Dermis microvascular lymphatic vessel endothelial cell (primary cell): ENCODE data around the gene SLC37A1. TPM values are rescaled to one million over a fixed set of nuclear protein-coding genes. Genes with fewer than 3 reads are reported as not detected.

Source experiments
- DNase-seq, 2 donors: peaks; one replicate each; pipeline versions ENCODE4 v3.0.0 to v3.0.0-alpha.2; 2010; ENCODE audit warnings: low read depth in 2 of 2
- total RNA-seq: library from RNA; depleted of rRNA; stranded (reverse); fragments of >200 nt; gene quantifications from 2 replicates; pipeline ENCODE4 v1.2.1, GENCODE V29; 2014

Gene SLC37A1
- total RNA-seq, 1 donor from 2014 or later = 10.7 TPM

DNA sequence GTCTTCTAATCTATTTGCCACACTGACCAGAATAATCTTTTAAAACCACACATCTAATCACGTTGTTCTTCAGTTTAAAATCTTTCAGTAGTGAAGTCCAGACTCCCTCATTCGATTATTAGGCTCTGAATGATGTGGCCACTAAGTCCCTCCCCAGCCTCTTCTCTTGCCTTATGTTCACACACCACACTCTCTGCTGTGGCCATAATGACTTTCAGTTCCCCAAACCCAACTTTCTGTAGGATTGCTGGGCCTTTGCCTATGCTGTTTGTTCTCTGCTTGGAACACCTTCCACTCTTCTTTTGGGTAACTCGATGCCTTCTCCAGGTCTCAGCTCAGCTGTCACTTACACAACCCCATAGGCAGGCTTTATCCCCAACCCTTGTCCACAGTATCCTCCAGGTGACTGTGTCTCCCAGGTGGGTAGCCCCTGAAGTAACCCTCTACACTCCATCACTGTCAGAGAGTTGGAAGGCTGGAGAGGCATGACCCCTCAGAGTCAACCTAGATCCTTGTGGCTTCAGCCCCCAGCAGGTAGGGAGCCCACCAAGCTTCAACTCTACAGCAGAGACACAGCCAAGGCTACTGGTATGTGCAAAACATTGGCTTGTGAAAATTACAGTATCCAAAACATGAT lies 8.4 kb upstream of the SLC37A1 start:
- DNase-seq = no peak

DNA sequence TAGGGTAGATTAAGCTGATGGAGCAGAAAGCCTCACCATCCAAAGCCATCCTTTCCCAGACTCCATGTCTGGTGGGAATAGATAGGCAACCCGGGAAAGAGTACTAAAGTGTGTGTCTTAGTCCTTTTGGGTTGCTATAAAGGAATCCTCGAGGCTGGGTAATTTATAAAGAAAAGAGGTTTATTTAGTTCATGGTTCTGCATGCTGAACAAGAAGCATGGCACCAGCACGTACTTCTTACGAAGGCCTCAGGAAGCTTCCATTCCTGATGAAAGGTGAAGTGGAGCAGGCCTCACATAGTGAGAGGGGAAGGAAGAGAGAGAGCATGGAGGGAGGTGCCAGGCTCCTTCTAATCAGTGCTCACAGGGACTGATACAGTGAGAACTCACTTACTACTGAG lies 6.2 kb upstream of the SLC37A1 start:
- no peak for DNase-seq

DNA sequence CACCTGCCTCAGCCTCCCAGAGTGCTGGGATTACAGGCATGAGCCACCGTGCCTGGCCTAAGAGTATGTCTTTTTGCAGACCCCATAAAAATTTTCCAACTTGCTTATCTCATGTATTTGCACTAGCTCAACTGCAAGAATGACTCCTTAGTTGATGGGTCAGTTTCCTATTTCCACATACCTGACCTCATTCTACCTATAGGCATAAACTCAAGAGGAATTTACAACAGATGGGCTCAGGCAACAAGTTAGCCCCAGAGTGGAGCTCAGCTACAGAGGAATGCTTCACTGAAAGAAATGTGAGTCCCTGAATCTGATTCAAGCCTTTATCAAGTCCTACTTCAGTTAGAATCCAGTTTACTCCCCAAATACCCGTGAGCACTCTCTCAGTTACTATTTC lies 5.3 kb upstream of the SLC37A1 start:
- no peak for DNase-seq

DNA sequence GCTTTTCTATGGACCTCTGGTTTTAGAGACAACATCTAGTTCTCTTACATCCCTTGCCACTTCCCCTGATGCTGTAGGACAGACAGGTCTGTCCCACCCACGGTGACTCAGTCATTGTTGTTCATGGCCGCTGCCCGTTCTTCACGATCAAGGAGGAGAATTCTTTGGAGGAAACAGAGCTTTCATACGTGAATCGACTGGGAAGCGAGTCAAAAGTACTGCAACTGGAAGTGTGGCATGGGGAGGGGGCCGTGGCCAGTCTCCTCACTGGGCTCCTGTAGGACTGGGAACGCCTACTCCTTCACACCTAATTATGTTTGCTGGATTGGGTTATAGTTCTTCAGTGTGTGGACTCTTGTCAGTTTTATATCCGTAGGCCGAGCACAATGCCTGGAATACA lies 4.4 kb upstream of the SLC37A1 start:
- DNase-seq = peak in 1 of 2 donors; percentile 29

DNA sequence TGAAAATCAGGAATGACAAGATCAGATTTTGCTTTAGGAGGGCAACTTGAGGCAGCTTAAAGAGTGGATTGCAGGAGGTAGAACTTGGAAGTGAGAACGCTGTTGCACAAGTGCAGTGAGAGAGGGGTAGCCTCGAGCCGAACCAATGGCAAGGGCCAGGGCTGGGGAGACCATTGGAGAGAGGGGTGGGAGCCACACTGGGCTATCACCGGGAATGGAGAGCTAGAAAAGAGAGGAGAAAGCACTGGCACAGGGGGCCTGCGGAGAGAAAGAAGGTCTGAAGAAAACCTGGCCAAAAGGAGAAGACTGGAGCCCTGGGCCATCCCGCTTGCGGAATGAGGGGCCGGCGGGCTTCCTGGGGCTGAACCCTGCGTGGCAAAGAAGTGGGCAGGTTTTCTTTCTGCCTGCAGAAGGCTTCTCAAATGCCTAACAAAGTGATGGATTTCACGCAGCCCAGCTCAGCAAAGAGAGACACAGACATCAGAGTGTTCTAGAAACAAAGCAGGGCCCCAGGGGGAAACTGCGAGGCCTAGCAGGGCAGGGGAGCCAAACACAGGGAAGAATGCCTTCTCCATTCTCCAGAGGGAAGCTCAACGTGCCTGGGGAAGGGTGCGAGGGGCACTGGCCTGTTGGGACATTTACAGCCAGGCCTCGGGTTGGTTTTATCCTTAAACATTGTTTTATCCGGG lies 1.2 kb upstream of the SLC37A1 start:
- DNase-seq = no peak

DNA sequence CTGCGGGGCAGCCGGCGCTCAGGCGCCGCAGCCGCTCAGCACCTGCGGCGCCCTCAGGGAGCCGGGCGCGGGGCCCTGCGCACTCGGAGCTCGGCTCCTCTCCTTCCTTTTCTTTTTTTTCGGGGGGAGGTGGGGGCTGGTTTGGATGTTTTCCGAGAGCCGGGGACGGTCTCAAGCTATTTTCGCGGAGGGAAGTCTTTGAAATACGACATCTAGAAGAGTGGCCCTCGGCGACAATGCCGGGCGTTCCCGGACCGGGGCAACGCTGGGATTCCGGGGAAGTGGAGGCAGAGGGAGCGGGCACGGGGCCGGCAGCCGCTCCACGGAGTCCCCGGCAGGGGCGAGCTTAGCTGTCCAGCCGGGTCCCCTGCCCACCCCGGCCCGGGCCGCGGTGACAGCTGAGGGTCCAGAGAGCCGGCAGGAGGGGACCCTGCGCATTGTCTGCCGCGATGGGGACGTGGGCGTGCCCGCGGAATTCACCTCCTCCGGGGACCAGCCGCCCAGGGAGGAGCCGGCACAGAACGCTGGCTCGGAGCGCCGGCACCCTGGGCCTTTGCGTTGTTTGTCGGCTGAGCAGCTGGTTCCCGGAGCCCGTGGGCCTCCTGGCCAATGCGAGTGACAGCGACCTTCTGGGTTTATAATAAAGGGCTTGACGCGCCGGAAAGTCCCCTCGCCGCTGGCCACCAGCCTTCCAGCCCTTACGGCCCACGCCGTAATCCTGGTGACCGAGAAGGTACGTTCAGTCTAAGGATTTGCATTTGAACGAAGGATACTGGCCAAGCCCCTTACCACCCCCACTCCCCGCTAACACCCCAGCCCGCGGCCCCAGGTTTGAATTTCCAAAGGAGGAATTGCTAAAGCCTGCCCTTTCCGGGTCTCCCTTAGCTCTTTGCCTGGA lies 582 bp downstream of the SLC37A1 start:
- peak in 1 of 2 donors; percentile 37 for DNase-seq

DNA sequence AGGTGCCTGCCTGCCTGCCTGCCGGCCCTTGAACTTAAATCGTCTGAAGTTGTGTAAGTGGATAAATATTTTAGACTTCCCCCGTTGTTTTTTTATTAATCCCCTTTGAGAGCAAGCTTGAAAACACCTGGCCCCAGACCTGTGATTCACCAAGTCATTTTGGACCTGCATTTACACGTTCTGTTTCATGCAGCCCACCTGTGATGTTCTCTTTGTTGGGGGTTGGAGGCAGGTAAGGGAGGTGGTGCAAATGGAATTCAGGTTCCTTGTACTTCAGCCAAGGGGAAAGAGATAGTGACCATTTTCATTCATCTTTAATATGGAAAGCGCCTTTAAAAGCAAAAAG lies 1.2 kb downstream of the SLC37A1 start:
- DNase-seq = no peak

DNA sequence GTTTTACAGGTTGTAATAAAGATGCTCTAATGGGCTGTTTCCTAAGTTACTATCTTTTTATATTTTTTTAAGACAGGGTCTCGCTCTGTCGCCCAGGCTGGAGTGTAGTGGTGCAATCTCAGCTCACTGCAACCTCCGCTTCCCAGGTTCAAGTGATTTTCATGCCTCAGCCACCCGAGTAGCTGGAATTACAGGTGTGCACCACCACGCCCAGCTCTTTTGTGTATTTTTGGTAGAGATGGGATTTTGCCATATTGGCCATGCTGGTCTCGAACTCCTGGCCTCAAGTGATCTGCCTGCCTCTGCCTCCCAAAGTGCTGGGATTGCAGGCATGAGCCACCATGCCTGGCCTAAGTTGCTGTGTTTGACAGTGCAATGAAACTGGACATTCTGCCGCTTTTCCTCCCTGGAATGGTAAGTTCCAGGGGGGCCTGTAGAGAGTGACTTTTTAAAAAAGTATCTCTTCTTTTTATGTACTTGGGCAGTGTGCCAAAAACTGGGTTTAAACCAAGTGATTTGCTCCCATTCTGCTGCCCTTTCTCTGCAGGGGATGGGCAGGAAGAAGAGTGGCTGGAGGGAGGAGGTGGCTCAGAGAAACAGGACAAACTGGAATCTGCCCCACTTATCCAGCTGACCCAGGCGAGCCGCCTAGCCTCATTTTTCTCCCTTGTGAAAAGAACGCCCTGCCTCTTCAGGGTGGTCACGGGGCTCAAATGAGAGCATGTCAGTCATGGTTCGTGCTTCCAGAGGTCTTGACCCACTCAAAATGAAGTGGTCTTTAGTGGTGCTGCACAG lies 2.3 kb downstream of the SLC37A1 start:
- no peak for DNase-seq

DNA sequence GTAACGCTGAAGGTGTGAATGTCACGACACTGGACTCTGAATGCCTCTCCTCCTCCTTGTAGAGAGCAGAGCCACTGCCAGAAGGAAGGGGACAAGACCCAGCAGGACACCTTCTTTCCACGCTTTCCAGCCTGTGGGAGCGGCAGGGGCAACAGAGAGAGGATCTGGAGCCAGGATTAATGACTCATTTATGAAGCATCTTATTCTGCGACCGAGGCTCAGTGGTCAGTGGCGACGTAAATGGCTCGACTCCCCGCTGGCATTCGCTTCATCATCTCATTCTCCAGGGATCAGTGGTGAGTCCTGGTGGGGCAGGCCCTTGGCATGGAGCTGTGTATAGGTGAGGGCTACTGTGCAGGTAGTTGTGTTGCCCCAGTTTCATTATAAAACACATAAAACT lies 4.6 kb downstream of the SLC37A1 start:
- DNase-seq = peak in 1 of 2 donors; percentile 40

DNA sequence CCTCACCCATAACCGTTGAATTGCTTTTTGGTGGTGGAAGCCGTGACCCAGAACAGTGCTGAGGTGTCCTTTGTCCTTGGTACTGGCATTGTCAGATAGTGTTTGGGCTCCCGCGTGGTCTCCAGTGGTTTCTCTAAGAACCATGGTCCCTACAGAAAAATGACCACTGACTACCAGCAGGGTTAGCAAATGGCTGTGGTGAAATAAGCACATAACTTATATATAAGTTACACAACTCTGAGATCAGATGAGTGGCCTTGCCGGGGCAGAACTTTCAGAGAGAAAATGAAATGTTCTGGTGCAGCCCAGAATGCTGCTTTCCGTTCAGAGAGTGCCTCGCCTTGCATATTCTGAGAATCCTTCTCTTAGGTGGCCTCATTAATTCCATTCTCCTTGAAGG lies 5.0 kb downstream of the SLC37A1 start:
- DNase-seq = no peak

DNA sequence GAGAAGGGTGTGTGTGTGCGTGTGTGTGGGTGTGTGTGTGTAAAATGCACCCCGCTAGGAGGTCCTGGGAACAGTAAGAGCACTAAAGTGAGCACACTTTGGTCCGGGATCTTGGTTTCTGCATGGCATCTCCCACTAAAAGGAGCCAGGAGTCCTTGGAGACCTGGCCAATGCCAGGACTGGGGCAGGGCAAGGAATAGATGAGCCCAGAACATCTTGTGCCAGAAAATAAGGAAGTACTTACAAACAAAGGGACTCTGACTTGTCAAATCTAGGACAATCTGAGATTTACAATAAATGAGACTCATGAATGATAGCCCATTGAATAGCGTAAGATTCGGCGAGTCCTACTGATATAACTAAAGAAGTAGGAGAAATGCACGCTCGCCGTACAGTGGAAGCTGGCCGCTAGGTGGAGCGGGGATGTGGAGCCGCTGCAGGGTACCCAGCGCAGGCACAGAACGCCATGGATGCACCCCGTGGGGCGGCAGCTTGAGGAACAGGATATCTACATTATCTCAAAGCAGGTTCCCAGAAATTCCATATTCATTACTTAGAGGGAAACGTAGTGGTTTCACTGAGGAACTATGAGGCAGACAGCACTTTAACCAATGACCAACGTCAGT lies 7.1 kb downstream of the SLC37A1 start:
- DNase-seq = no peak

DNA sequence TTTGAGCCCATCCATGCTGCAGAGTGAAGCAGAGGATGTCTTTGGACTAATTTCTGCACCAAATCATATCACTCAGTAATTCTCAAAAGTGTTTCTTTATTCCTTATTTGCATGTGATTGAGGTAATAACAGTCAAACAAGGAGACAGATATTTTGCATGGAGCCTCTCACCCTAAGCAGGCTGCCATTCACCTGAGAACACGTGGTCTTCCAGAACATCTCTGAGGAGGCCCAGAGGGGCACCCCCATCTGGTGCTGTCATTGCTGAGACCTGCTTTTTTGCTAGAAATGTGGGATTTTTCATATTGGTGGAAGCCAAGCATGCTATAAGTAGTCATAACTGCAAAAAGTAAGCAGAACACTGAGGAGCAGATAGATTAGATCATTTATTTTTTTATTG lies 7.7 kb downstream of the SLC37A1 start:
- DNase-seq = no peak

DNA sequence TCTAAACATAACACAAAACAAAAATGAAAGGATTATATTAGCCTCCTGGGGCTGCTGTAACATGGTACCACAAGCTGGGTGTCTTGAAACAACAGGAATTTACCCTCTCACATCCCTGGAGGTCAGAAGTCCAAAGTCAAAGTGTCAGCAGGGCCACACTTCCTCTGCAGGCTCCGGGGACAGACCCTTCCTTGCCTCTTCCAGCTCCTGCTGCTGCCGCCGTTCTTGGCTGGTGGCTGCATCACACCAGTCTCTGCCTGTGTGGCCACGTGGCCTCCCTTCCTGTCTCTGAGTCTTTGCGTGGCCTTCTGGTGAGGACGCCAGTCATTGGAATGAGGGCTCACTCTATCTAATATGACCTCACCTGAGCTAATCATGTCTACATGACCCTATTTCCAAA lies 8.2 kb downstream of the SLC37A1 start:
- DNase-seq = no peak

DNA sequence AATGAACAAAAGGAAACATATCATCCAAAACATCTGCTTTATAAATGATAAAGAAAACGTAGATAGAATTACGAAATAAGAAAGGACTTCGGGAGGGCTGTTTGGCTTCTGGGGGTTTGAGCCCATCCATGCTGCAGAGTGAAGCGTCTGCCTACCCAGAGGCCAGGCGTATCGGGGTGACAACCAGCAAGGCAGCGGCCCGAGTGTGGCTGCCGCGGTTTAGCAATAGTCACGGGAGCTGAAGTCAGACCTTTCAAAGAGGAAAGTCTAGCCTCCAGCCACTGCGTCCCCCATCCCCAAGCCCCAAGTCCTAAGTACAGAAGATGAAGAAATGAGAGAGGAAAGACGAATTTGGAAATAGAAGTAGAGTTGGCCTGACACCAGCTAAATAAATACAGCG lies 8.6 kb downstream of the SLC37A1 start:
- no peak for DNase-seq

DNA sequence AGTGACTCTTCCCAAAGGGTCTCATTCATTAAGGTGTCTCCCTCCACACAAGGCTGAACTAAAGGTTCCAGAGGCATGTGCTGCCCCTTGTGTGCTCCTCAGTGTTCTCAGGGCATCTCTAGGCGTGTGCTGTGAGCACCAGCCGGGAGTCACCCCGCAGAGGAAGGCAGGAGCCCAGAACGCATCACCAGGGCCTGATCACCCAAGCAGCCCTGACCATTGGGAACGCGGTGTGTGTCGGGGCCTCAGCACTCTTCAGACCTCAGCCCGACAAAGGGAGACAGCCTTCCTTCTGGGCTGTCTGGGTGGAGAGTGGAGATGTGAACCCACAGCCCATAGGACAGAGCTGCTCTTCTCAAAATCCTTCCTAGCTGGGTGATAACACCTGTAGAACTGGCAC lies 9.1 kb downstream of the SLC37A1 start:
- no peak for DNase-seq

DNA sequence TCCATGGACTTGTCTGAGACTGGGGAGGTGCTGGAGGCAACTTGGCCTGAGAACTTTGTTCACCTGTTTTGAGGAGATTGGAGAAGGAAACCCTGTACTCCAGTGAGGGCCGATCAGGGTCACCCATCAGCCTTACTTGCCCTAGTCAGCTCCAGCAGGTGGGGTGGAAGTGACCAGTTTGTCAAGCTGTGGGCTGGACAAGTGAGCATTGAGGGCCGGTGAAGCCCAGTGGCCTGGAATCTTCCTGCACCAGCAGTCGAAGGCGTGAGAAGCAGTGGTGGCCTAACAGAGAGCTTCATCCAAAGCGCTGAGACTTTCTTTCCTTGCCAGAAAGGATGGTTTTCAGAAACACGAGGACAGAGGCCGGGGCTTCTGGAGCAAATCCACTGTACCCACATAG lies 9.6 kb downstream of the SLC37A1 start:
- no peak for DNase-seq

DNA sequence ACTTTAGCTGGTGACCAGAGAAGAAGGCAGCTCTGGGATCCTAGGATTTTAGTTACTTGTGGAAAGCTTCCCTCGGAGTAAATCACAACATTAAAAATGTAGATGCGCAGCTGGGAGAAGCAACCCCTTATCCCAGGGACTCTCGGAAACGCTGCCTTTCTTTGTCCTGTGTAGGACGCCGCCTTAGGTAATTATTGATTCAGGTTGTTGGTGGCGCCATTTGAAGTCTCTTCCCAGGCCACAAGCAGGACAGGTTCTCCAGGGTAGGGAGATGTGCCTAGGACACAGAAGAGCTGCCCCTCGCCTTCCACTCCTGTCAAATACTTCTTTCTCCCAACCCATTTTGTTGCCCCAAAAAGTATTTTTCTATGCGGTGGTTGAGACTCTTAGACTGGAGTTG lies 10.3 kb downstream of the SLC37A1 start:
- DNase-seq = no peak

DNA sequence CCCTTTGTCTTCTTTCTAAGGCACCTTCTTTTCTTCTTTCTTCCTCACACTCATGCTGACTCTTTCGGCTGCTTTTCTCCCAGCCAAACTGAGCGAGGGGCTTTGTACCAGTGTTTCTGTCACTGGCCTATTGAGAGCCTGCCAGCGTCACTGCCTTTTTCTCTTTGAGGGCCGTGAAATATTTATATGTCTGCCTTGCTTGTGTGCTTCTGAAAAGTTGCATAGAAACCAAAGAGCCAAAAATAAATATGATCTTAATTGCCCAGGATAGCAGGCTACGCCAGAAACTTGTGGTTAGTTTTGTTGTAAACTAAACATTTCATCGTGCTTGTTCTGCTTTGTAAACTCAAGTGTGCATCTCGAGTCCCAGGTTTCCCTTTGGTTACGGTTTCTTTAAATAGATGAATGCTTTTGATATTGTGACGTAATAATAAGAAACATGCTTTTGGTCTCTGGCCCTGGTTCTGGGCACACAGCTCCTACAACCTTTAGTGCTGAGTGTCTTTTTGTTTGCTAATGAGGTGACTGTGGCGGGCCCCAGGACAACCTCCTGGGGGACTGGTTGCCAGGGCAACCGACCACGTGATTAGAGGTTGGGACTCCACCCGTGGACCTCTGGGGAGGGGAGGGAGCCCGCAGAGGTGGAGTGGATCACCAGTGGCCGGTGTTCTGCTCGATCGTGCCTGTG lies 10.8 kb downstream of the SLC37A1 start:
- DNase-seq = no peak

DNA sequence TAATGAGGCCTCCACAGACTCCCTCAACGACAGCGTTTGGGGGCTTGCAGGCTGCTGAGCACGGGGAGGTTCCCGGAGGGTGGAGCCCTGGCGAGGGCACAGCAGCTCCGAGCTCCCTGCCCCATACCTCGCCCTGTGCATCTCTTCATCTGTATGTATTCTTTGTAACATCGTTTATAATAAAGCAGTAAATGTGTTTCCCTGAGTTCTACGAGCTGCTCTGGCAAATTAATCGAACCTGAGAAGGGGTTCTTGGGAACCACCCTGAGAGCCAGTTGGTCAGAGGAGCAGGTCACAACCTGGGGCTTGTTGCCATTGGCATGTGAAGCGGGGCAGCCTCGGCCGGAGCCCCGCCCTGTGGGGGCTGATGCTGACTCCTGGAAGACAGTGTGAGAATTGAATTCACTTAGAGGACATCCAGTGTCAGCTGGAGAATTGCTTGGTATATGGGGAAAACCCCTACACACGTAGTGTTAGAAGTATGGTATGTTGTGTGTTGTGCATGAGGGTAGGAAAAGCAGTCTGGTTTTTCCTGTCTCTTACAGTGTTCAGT lies 11.5 kb downstream of the SLC37A1 start:
- no peak for DNase-seq

DNA sequence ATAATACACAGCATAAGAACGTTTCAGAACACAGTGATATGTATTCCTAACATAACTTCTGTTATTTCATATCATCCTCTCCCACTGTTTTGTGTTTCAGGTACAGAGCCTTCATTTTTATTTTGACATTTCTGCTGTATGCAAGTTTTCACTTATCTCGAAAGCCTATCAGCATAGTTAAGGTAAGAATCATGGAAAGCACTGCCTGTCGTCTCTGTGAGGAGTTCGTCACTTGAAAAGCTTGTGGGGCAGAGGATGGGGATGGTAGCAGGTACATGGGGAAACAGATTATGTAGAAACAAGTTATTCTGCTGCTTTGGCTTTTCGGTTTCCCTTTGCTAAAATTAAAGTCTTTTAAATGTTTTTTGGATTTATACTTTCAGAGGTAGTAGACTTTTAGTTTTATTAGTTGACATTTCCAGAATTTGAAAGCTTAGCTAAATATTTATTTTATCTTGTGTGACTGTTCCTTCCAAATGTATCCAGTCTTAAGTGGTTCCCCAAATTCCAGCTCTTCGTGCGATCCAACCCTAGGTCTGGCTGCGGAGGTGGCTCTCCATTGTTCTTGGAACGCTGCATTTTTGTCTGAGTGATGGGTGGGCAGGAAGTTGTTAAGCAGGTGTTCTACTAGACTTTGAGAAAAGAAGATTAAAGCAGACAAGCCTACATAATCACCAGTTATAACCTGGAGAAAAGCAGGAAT lies 12.2 kb downstream of the SLC37A1 start:
- DNase-seq = no peak
